ACHN (cell line): ENCODE data around the gene SEL1L2.

Experiments used
- DNase-seq: peaks from one replicate; pipeline ENCODE4 v3.0.0-alpha.2; 2015
- in situ Hi-C: cut with HindIII; loops from 2 replicates; pipeline ENCODE4 v1.10.0; 2017; ENCODE audit warnings: low sequenced_read_pairs, low pct_ligation_motif_present, low pct_unique_long_range_greater_than_20kb

Gene SEL1L2

GRCh38 chr20:13936781-13937576 lies 53.4 kb downstream of the SEL1L2 start:
- in situ Hi-C loops: no loop called here
- no peak for DNase-seq

GRCh38 chr20:13934992-13935894 lies 55.2 kb downstream of the SEL1L2 start:
- in situ Hi-C loops: no loop called here
- no peak for DNase-seq

GRCh38 chr20:13930281-13930680 lies 60.1 kb downstream of the SEL1L2 start:
- in situ Hi-C loops: no loop called here
- no peak for DNase-seq

DNA sequence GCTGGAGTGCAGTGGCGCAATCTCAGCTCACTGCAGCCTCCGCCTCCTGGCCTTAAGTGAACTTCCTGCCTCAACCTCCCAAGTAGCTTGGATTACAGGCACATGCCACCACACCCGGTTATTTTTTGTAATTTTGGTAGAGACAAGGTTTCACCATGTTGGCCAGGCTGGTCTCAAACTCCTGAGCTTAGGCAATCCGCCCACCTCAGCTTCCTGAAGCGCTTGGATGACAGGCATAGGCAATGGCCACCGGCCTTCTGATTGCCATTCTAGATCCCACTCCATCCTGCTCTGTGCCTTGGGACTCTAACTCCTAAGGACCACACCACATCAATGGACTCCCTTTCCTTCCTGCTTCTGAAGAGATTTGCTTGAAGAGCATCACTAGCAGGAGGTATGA lies 60.6 kb downstream of the SEL1L2 start:
- in situ Hi-C loops: no loop called here
- no peak for DNase-seq

GRCh38 chr20:13928901-13929300 lies 61.5 kb downstream of the SEL1L2 start:
- in situ Hi-C loops: no loop called here
- no peak for DNase-seq

GRCh38 chr20:13927171-13927570 lies 63.2 kb downstream of the SEL1L2 start:
- in situ Hi-C loops: no loop called here

GRCh38 chr20:13922241-13922640 lies 68.2 kb downstream of the SEL1L2 start:
- in situ Hi-C loops: no loop called here
- no peak for DNase-seq

More at GRCh38 chr20:13927171-13927570, 63.2 kb downstream of the SEL1L2 start:
- no peak for DNase-seq

DNA sequence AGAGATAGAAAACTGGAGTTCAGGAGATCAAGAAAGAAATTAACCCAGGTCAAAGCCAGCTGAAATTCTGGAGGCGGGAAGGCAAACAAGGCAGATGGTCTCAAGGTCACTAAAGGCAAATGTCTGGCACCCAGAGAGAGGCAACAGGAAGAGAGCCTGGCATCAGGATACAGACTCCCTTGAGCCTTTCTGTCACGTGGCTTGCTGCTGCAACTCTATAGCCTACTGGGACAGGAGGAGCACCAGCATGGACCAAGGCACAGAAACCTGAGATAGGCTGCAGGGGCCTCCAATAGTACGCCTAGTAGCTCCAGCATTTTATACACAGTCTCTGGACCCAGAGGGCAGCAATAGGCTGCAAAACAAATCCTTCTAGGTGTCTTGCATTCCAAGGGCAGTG lies 75.1 kb downstream of the SEL1L2 start:
- in situ Hi-C loops: no loop called here
- DNase-seq: no peak

GRCh38 chr20:13913572-13913971 lies 76.8 kb downstream of the SEL1L2 start:
- in situ Hi-C loops: no loop called here
- DNase-seq: no peak

GRCh38 chr20:13913131-13913530 lies 77.3 kb downstream of the SEL1L2 start:
- in situ Hi-C loops: no loop called here

GRCh38 chr20:13910492-13910891 lies 79.9 kb downstream of the SEL1L2 start:
- in situ Hi-C loops: no loop called here
- no peak for DNase-seq

More at GRCh38 chr20:13913131-13913530, 77.3 kb downstream of the SEL1L2 start:
- DNase-seq: no peak

GRCh38 chr20:13909067-13909466 lies 81.3 kb downstream of the SEL1L2 start:
- in situ Hi-C loops: no loop called here
- DNase-seq: no peak

GRCh38 chr20:13904766-13905165 lies 85.6 kb downstream of the SEL1L2 start:
- in situ Hi-C loops: no loop called here
- no peak for DNase-seq

GRCh38 chr20:13900496-13900895 lies 89.9 kb downstream of the SEL1L2 start:
- in situ Hi-C loops: no loop called here
- no peak for DNase-seq

DNA sequence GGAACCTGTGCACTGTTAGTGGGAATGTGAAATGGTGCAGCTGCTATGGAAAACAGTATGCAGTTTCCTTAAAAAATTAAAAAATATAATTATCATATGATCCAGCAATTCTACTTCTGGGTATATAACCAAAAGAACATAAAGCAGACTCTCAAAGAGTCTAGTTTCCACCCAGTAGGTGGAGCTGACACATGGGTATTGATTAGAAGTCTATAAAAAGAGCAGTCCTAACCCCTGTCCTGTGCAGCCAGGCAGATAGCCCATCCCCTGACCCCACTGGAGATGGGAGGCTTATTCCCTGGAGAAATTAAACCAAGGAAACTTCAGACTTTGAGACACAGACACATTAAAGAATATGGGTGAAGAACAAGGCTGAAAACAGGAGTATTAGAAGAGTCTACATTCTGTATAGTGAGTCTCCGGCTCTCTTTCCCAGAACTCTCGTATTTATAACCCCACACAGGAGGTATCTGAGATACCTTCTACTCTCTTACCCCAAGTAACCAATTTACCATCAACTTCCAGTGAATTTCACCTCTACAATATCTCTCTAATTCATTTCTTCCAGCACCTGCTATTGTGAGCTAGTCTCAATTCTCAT lies 92.3 kb downstream of the SEL1L2 start:
- in situ Hi-C loops: no loop called here
- DNase-seq: no peak

GRCh38 chr20:13891575-13891974 lies 98.8 kb downstream of the SEL1L2 start:
- in situ Hi-C loops: no loop called here
- DNase-seq: no peak

DNA sequence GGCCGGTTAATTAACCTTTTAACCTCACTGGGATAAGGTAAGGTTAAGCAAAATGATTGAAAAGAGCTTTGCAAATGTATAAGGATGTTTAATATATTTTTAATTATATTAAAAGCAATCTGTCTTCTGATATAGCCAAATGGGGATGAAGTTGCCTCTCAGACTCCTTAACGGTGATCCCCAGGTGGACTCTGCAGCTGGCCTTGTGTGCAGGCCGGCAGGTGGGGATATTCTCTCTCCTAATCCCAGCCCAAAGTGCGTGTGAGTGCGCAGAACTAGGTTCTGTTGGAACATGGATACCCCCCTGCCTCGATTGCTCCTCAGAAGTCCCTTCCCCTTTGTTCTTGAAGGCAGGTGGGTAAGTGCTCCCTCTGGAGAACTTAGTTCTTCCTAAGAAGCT lies 105.6 kb downstream of the SEL1L2 start:
- no peak for DNase-seq
- in situ Hi-C loops: no loop called here

GRCh38 chr20:13883425-13883824 lies 107.0 kb downstream of the SEL1L2 start:
- no peak for DNase-seq
- in situ Hi-C loops: no loop called here

GRCh38 chr20:13878566-13878965 lies 111.8 kb downstream of the SEL1L2 start:
- no peak for DNase-seq
- in situ Hi-C loops: no loop called here
